GM21825 (cell line): ENCODE data around the gene PTCH2.

Experiments
- ATAC-seq: cut with Tn5 transposase; IDR thresholded peaks from one replicate; pipeline ENCODE4 v1.9.1; 2021; ENCODE audit warnings: mild to moderate bottlenecking, moderate library complexity; ENCODE audit not compliant: unreplicated experiment

PTCH2 gene

GRCh38 chr1:44842862-44843655 is at the start of gene PTCH2:
Gene PTCH2 (minus strand): TSS chr1:44843253. CDS start chr1:44842932, 321 bp downstream.
- ATAC-seq = no peak

- ATAC-seq = no peak
Observed at GRCh38 chr1:44890007-44890406, 47.0 kb upstream of the PTCH2 start.

- ATAC-seq = no peak
Observed at GRCh38 chr1:44885406-44885805, 42.4 kb upstream of the PTCH2 start.

GRCh38 chr1:44884746-44885145 is 41.7 kb upstream of the PTCH2 start:
- no peak for ATAC-seq

GRCh38 chr1:44881011-44881632 is 38.1 kb upstream of the PTCH2 start:
- ATAC-seq = no peak

GRCh38 chr1:44874155-44874554 is 31.1 kb upstream of the PTCH2 start:
- ATAC-seq = no peak

GRCh38 chr1:44870096-44870495 is 27.0 kb upstream of the PTCH2 start:
- ATAC-seq = no peak

GRCh38 chr1:44867801-44868200 is 24.7 kb upstream of the PTCH2 start:
- ATAC-seq = no peak

- no peak for ATAC-seq
Observed at GRCh38 chr1:44862829-44863401, 19.9 kb upstream of the PTCH2 start.

GRCh38 chr1:44860891-44861425 is 17.9 kb upstream of the PTCH2 start:
- no peak for ATAC-seq

GRCh38 chr1:44860331-44860730 is 17.3 kb upstream of the PTCH2 start:
- no peak for ATAC-seq

- ATAC-seq = no peak
Observed at GRCh38 chr1:44857446-44857845, 14.4 kb upstream of the PTCH2 start.

- no peak for ATAC-seq
Observed at GRCh38 chr1:44855742-44856141, 12.7 kb upstream of the PTCH2 start.

- no peak for ATAC-seq
Observed at GRCh38 chr1:44854970-44855369, 11.9 kb upstream of the PTCH2 start.

GRCh38 chr1:44853201-44853600 is 10.1 kb upstream of the PTCH2 start:
- ATAC-seq = no peak

GRCh38 chr1:44851308-44851707 is 8.3 kb upstream of the PTCH2 start:
- ATAC-seq = no peak

- ATAC-seq = no peak
Observed at GRCh38 chr1:44849575-44850132, 6.6 kb upstream of the PTCH2 start.

- no peak for ATAC-seq
Observed at GRCh38 chr1:44848456-44849181, 5.6 kb upstream of the PTCH2 start.

- no peak for ATAC-seq
Observed at GRCh38 chr1:44847845-44848244, 4.8 kb upstream of the PTCH2 start.

GRCh38 chr1:44846985-44847384 is 3.9 kb upstream of the PTCH2 start:
- no peak for ATAC-seq

- ATAC-seq = no peak
Observed at GRCh38 chr1:44842486-44842861, 579 bp downstream of the PTCH2 start.
